Measurements from ENCODE around the gene GNB1.

Gene GNB1

DNA sequence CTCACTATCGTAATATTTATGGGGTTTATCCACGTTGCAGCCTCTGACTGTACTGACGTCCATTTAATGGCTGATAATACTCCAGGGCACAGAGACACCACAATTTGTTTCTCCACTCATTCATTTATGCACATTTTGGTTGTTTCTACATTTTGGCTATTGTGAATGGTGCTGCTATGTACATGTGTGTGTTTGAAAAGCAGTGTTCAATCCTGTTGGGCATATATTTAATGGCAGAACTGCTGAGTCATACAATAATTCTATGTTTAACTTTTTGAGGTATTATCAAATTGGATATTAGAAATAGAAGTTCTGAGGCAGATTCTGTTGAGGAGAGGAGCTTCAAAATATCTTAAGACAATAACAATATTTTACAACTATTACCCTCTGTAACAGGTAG is 73.7 kb downstream of the GNB1 start:
- no peak for DNase-seq

DNA sequence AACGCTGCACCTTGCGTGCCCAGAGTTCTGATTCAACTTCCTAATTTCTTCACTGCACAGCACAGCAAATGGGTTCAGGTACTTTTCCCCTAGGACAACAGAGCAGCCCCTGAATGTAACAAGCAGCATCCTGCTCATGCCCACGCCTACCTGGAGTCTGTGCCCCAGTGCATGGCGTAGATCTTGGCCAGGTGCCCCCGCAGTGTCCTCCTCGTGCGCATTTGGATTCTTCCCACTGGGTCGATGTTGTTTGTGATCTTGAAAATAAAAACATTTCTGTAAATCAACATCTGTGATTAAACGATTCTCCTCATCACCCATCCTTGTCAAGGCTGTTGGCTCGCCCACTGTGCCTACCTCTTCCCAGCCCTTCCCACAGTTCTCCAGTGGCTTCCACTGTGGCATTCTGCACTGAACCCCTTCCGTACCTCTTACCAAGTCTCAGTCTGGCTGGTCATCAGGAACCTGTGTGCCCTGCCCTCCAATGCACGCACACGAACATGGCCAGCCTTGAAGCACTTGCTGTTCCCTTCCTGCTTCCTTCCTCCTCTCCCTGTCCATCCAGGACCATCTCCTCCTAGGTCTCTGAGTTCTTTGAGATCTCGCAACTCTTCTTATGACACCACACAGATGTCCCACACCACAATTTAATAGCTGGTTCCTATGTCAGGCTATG is 75.1 kb downstream of the GNB1 start:
- DNase-seq = no peak

DNA sequence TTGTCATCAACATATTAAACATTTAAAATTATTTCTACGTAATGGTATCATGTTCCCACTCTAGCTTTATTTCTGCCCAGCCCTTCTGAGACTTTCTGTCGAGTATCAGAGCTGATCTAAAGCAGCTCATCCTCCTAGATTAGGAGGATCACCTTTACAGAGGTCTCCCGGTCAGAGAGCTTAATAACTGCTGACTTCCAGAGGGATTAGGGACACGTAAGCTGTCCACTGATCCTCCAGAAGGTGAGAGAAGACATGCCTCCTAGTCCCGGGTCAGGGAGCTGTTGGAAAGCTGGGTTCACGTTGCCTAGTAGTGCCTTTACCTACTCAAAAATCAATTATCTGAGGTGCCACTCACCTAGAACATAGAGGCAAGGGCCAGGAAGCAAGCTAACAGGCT is 81.4 kb downstream of the GNB1 start:
- no peak for DNase-seq

DNA sequence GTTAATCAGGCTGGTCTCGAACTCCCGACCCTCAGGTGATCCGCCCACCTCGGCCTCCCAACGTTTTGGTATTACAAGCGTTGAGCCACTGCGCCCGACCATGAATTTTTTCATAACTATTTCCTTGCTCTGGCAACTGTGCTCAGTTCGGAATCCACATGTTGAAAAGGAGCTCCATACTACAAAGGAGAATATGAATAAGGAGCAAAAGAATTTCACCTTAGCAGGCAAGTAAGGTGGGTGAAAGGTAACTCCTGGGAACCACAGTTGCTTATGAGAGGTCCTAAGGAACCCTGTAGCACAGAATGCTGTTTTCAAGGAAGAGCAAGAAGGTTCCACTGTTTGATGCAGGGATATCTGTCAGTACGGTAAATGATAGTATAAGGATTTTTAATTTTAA is 82.7 kb downstream of the GNB1 start:
- no peak for DNase-seq

DNA sequence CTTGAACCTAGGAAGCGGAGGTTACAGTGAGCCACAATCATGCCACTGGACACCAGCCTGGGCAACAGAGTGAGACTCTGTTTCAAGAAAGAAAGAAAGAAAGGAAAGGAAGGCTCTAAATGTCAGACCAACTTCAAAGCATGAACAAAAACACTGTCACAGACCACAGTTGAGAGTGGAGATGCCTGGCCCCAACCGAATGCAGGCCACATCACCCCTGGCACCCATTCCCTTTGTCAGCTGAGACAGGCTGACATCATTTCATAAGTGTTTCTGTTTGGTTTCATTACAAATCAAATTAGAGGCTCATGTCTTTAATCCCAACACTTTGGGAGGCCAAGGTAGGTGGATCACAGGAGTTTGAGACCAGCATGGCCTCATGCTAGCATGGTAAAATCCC is 84.0 kb downstream of the GNB1 start:
- no peak for DNase-seq

DNA sequence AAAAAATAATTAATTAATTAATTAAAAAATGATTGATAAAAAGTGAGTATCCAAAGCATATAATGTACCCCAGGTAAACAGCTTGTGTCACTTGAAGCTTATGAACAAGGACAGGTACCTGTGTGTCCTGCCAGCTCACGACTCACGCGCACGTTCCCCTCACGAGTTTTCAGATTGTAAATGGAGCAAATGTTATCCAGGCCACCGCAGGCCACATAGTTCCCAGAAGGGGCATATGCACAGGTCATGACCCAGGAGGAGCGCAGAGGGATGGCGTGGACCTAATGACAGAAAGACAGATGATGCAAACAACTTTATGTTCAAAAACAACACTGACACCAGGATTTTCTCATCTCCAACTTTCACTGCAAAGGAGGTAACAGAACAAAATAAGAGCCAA is 86.6 kb downstream of the GNB1 start:
- DNase-seq = no peak

DNA sequence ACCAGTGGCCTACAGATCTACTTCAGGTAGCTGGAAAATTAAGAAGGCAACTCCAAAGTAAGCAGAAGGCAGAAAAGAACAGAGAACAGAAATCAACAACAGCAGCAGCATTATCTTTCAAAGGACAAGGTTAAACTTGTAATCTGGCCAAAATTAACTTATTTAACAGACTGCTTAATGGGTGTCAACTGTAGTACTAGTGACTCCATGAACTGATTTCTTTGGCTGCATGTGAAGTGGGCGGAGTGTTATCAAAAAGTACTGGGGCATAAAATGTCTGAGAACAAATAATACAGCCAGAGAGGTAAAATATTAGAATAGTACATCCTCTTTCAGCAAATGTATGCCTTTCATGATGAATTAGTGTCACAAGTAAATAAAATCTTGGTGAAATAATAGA is 88.0 kb downstream of the GNB1 start:
- DNase-seq = no peak

DNA sequence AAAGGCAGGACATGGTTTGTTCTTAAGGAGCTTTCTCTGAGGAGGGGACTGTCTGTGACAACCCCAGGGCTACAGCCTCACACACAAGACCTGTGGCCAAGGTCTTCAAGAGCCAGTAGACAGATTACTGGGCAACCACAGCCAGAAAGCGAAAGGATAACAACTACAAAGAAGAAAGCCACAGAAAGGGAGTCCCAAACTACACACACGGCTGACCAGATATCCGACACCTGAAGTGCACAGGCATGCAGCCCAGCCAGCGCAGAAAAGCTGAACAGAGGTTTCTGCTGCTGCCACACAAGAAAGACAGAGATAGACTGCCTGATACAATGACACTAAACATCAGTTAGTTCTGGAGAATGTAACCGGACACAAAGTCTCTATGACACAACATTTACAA is 91.2 kb downstream of the GNB1 start:
- no peak for DNase-seq

DNA sequence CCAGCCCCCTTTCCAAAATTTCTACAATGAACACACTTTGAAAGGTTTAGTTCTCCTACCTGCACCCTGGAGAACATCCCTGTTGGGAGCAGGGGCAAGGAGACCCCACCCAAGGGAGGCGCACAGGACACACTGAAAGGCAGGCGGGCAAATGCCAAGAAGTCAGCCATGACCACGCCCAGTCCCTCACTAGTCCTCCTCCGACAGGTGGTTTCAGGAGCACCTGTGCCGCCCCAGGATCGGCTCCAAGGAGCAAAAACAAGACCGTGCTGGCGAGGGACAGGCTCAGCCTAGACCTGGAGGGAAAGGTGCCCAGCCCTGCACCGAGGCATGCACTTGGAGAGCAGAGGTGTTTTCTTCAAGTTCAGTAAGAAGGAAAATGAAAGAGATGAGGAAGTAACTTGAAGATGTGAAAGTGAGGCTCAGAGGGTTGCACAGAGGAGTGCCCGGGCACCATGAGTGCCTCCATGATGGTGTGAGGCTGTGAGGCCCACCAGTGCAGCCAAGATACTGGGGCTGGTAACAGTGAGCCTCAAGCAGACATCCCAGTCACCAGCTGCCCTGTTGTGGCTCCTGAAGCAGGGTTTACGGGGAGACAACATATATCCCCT is 93.1 kb downstream of the GNB1 start:
- no peak for DNase-seq

DNA sequence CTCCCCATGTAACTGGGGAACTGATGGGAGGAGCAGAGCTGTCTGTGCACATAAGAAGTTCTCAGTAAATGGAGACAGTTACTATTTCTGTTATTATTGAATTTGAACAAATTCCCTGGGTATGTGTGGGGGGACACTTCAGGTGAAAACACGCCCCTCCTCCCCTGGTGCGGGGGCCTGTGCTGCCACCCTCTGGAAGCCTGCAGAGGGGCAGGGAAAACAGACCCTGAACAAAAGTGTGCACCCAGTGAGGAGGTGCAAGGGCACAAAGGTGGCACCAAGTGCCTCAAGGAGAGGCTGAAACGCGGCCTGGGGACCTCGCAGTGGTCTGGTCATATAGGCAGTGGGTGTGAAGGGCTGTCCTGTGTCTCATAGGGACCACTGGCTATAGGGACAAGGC is 94.4 kb downstream of the GNB1 start:
- no peak for DNase-seq

DNA sequence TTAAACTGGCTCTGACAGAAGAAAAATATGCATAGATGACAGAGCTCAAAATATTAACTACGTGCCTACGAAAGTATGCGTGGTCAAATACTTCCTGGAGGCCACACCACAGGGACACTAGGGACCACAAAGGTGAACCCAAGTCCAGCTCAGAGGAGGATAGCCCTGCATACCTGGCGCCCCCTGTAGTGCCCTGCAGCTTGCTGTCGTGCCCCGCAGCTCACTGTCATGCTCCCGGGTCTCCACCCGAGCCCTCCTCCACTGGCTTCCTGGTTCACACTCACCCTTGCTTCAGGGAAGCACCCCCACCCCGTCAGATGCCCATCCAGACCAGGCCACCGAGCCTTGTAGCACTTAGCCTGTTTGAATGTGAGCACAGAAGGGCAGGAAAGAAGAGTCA is 95.9 kb downstream of the GNB1 start:
- DNase-seq = no peak

DNA sequence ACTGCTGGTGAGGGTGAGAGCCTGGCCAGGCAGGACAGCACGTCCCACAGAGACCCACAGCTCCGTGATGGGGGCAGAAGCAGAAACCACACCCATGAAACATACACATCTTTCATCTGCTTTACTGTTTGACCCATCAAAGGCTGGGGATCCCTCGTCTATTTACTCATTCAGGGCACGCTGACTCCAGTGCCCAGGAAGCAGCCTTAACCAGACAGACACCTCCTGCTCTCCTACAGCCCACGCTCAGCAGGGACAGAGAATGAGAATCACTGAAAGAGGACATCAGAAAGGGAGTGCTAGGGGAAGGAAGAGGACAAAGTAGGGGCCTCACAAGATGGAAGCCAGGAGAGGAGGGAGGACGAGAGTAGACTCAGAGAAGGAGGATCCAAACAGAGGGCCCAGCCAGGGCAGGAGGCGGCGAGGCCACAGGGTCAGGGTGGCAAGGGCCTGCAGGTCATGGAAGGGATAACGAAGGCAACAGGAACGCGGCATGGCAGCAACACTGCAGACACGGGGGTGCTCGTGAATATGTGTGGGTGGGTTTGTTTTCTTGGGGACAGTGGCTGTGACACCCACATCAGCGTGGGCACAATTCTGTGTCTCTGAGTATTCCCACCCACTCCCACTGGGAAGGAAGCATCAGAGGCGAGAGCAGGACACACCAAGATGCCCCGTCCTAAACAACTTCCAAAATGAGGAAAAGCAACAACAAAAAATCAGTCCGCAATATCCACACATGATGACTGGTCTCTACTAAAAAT is 97.2 kb downstream of the GNB1 start:
- DNase-seq = no peak

DNA sequence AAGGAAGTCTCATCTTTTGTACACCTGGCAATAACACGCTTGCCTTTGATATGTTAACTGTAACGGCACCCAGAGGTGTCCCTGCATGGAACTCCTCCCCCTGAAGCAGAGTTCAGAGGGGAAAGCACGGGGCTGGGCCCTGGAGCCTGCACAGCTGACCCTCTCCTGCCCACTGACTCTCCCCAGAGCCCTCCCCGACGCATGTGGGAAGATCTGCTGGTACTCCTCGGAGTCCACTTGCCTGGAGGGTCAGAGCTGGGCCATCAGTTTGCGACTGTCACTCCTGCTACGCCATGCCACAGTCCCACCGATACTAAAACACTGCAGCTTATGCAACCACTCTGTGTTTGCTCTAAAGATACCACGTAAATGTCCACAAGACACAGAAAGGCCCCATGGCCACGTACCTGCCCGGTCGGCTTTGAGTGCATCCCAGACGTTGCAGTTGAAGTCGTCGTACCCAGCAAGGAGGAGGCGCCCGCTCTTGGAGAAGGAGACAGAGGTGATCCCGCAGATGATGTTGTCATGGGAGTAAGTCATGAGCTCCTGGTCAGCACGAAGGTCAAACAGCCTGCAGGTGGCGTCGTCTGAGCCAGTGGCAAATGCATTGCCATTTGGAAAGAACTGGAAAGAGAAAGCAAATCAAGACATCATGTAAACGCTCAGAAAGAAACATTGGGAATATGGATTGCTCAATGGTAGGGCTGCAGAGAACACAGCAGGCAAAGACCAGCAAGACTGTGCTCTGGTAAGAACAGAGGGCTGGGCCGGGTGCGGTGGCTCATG is 102.0 kb downstream of the GNB1 start:
- peak in 1 of 2 experiments; percentile 38 for DNase-seq

DNA sequence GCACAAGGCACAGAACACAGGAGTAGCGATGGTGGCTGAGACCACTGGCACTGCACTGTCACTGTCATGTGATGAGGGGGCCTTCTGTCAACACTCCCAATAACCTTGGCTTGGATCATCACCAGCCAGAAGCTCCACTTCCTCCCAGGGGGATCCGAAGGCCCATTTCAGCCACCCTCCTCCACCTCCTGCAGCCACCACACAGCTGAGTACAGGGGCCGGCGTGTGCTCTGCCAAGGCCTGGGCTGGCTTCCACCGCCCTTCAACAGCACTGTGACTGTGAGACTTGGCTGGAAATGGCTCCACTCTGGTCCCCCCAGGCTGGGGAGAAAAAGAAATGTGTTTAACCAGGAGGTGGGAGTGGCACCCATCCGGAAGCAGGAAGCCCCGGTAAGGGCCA is 102.8 kb downstream of the GNB1 start:
- no peak for DNase-seq

DNA sequence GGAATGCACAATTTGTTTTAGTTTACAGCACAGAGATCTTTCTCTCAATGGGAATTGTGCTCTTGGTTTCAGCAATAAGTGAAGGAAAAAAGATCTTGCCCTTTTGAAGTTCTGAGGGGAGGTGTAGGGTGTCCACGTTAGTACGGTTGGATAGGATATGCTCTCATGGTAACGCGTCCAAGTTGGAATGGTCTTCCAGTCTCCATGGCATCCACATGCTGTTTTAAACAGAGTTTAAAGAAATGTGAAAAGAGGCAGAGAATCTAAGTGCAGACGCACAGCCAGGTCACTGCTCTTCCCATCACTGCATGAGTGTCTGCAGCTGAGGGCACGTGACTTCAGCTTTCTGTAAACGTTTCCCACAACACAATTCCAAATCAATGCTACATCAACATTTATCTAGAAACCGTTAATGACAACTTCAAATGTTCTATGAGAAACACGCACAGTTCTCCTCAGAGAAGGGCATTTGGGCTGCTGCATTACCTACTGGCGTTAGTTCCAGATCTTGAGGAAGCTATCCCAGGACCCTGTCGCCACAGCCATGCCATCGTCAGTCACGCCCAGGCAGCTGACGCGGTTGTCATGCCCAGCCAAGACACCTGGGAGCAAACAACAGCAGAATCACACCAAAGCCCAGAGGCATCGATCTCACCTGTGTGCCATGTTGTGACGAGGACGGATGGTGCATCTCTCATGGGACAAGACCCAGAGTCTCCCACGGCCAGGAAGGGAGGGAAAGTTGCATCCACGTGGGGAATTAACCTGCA is 103.9 kb downstream of the GNB1 start:
- DNase-seq = no peak

DNA sequence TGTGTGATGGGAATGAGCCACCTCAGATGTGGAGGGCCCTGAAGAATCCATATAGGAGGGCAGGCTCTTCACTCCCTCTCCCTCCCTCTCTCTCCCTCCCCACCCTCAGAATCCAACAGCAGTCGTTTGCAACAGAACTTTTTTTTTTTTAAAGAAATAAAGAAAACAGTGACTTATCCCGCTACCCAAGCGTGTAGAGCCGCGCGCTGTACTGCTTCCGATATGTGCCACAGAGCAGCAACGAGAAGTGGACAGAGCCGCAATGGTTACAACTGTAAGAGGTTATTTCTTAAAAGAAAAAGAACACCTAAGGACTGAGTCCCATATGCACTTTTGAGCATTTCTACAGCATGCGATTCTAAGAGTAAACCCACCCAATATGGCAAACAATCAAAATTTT is 105.2 kb downstream of the GNB1 start:
- no peak for DNase-seq

DNA sequence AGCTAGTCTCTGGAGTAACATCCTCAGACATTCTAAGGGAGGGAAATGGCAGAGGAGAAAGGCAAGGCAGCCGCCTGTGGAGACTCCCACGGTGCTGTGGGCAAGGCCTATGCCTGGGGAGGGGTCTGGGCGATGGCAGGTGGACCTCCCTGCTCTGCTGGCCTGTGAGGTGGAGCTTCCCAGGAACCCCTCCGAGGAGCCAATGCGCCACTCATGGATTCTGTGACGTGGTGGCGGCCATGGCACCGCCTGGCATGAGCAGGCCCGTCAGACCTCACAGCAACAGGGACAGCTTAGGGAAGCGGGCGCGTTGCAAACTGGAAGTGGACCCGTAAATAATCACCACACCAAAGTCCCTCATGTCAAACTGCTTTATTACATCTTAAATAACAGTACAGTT is 106.0 kb downstream of the GNB1 start:
- no peak for DNase-seq

DNA sequence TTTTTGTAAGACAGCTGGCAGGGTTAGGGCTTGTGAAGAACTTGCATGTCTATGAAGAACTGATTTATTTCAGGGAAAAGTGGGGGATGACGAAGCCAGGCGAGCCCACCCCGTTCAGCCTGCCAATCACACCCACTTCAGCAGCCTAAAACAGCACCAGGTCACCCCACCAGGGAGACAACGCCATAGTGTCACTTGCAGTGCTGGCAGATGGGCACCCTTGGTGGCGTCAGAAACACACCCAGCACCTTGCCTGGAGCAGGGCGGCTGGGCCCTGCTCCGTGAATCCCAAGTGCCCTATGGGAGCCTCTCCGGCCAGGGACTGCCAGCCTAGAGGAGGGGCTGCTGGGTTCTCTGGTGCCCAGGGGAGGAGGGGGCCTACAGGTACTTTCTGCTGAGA is 107.6 kb downstream of the GNB1 start:
- DNase-seq = no peak

DNA sequence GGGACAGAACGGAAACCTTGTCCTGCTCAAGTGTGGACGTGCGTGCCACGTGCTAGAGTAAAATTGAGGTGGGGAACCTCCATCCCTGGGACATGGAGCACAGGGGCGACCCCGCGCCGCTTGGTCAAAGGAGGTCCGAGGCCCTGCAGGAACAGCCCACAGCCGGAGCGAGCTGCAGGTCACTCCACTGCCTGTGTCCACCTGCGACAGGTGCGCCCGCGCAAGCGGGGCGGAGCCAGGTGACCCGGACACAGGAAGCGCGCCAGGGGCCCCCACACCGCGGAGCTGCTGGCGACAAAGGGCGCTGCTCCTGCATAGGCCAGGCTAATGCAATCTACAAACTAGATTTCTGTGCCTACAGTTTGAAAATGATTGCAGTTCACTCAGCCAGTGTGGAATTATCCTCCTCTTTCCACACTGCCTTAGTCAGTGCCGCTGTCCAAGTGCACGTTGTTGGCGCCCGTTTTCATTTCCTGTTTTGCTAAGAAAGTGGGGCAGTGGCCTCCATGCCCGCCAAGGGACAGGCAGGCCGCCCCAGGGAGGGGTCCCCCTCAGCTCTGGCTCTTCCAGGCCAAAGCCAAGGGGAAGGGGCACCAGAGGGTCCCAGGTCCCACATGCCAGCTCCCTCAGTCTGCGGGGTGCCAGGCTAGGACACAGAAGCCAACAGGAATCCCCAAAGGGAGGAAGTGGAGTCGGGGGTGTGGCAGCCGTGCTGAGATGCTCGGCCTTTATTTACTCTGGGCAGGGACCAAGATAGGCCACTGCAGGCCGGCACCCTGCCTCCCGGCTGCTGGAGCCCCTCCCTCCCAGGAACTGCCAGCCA is 108.3 kb downstream of the GNB1 start:
- DNase-seq = no peak

DNA sequence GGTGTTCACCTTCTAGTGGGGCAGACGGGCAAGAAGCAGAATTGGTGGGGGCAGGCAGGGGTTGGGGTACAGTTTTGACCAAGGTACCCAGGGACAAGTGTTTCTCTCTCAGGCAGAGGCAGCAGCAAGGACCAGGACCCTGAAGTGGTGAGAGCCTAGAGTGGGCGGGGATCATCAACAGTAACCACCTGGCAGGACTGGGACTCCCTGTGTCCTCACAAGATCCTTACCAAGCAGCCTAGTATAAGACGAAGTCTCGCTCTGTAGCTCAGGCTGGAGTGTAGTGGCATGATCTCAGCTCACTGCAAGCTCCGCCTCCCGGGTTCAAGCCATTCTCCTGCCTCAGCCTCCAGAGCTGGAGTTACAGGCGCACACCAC is 109.4 kb downstream of the GNB1 start:
- DNase-seq = no peak

DNA sequence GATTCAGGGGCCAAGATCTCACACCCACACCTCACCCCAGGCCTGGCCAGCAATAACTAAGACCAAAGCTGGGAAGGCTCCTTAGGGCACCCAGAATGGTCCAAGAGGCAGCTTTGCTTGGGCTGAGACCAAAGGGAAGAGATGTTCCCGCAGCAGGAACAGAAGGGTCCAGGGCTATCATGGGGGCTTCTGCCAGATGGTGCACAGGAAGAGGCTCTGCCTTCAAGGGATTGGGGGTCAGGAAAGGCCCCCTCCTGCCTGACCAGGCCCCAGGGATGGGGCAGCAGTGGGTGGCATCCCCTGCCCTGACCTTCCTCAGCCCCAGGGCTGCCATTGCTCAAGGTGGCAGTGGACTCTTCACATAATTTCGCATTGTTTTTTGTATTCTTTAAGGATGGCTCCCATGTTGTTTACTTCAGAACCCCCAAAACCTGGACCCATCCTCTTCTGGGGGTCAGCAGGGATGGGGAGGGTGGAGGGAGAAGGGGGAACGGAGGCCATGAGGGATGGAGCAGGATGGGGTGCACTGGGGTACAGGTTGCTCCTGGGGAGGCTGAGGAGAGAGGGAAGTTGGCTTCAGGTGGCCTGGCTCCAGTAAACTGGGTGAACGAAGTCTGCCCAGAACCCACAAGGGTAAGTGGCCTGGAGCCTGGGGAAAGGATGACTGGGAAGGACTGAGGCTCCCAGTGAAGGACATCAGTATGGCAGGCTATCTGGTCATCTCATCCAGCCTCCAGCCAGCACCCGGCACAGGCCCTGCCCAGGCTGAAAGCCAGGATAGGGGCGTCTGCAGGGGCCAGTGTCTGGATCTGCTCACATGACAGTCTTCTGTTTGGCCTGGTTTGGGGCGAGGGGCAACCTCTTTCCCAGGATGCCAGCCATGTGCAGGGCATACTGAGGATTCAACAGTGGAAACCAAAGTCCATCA is 110.0 kb downstream of the GNB1 start:
- DNase-seq = no peak

All from NCI-H526 (cell line).